IPS-15b (cell line): ENCODE measurements around the gene ZC3H12C.
A peak's percentile ranks its signal among the peaks of the same experiment; 100 is the strongest.

Source experiments
- H3K27me3 ChIP-seq: one replicate; pipeline ENCODE4 v1.6.1; 2013; ENCODE audit warnings: low read length; ENCODE audit not compliant: control insufficient read depth, insufficient read depth
- H3K36me3 ChIP-seq: one replicate; pipeline ENCODE4 v1.6.1; 2013; ENCODE audit warnings: low read length; ENCODE audit not compliant: control insufficient read depth, insufficient read depth
- H3K4me1 ChIP-seq: one replicate; pipeline ENCODE4 v1.6.1; 2013; ENCODE audit warnings: mild to moderate bottlenecking, low read length; ENCODE audit not compliant: control insufficient read depth, insufficient read depth
- H3K4me3 ChIP-seq: one replicate; pipeline ENCODE4 v1.5.1; 2013; ENCODE audit warnings: low read depth, low read length
- H3K9ac ChIP-seq: one replicate; pipeline ENCODE4 v1.6.1; 2013; ENCODE audit warnings: low read depth, mild to moderate bottlenecking, low read length
- H3K9me3 ChIP-seq: one replicate; pipeline ENCODE4 v1.6.1; 2013; ENCODE audit warnings: mild to moderate bottlenecking, low read length; ENCODE audit not compliant: control insufficient read depth, insufficient read depth

Gene ZC3H12C

DNA sequence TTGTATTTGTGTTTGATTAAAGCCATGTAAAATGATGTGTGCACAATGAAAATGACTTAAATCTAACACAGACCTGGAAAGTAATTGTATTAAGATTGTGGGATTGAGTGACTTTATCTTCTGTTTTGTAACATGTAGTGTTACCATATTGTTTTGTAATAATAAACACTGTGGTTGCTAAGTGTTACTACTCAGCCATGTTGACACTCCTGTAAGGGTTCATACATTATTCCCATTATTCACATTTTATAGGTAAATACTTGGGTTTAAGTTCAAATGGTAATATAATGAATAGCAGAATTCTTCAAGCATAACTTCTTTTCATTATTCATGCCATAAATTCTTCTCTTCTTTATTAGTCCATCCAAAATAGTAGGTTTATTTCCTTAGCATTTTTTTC lies 69.0 kb downstream of the ZC3H12C start:
- Histone ChIP-seq H3K9ac (no peak overlapping the region), H3K36me3 (peaks cover 3% of the 10 kb centered on the region), H3K4me3 (no peak overlapping the region), H3K9me3 (no peaks in the 10 kb centered on the region), H3K27me3 (no peaks in the 10 kb centered on the region), H3K4me1 (no peaks in the 10 kb centered on the region)

DNA sequence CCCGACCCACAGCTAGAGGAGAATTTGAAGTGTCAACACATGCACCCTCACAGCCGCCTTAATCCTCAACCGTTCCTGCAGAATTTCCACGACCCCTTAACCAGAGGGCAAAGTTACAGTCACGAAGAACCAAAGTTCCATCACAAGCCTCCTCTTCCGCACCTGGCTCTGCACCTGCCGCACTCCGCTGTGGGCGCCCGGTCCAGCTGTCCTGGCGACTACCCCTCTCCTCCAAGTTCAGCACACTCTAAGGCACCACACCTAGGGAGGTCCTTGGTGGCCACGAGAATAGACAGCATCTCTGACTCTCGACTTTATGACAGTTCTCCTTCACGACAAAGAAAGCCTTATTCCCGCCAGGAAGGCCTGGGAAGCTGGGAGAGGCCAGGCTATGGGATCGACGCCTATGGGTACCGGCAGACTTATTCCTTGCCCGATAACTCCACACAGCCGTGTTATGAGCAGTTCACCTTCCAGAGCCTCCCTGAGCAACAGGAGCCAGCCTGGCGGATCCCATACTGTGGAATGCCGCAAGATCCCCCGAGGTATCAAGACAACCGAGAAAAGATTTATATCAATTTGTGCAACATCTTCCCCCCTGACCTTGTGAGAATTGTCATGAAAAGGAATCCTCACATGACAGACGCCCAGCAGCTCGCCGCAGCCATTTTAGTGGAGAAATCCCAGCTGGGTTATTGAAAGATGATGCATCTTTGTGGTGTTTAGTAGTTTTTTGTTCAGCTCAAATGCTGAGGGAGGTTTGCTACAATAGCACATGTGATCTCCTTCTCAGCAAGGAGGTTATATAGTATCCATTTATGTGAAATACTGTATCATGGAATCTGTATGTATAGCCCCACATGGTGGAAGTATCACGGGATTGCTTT lies 72.1 kb downstream of the ZC3H12C start:
- Histone ChIP-seq H3K36me3 (no peaks in the 10 kb centered on the region), H3K9ac (no peak overlapping the region), H3K9me3 (no peaks in the 10 kb centered on the region), H3K27me3 (no peaks in the 10 kb centered on the region), H3K4me3 (no peak overlapping the region), H3K4me1 (no peaks in the 10 kb centered on the region)

DNA sequence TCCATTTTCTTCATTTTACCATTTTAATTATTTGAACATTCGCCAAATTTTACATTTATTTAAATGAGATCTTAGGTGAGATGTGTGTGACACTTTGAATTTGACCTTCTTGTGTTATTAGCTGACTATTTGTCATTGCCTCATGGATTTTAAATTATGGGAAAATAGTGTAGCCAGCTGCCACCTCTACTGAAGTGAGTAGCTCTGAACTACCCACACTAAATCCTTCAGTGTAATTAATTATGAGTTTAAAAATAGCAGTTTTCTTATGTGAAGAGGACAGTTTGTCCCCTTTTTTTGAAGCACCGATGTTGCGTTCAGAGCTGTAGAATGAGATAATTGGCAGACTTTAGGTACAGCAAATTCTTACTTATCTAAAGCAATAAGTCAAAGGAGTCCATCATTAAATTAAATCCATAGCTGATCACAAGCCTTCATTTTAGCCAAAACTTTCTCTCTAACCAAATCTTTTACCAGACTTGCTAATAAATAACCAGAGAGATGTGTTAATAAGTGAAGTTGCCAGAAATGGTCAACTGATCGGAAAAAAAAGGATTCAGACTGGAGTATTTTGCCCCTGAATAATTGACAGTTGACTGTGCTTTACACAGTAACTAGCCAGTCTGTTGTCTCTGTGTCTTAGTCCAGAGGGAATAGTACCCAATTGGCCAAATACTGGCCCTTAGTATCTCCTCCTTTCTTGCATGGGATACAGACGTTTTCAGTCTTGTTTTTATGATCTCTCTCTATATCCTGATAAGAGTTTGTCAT lies 75.0 kb downstream of the ZC3H12C start:
- Histone ChIP-seq H3K9me3 (no peaks in the 10 kb centered on the region), H3K36me3 (no peaks in the 10 kb centered on the region)

GRCh38 chr11:110169738-110170137 lies 76.5 kb downstream of the ZC3H12C start:
- no peaks in the 10 kb centered on the region for H3K9me3 ChIP-seq
- no peaks in the 10 kb centered on the region for H3K27me3 ChIP-seq
- H3K9ac ChIP-seq: no peak overlapping the region
- peaks cover 20% of the 10 kb centered on the region for H3K4me1 ChIP-seq
- no peak overlapping the region for H3K4me3 ChIP-seq
- no peaks in the 10 kb centered on the region for H3K36me3 ChIP-seq

More for the DNA sequence above, 75.0 kb downstream of the ZC3H12C start:
- no peak overlapping the region for H3K9ac ChIP-seq
- H3K4me1 ChIP-seq: peaks cover 11% of the 10 kb centered on the region
- H3K27me3 ChIP-seq: no peaks in the 10 kb centered on the region
- no peak overlapping the region for H3K4me3 ChIP-seq

DNA sequence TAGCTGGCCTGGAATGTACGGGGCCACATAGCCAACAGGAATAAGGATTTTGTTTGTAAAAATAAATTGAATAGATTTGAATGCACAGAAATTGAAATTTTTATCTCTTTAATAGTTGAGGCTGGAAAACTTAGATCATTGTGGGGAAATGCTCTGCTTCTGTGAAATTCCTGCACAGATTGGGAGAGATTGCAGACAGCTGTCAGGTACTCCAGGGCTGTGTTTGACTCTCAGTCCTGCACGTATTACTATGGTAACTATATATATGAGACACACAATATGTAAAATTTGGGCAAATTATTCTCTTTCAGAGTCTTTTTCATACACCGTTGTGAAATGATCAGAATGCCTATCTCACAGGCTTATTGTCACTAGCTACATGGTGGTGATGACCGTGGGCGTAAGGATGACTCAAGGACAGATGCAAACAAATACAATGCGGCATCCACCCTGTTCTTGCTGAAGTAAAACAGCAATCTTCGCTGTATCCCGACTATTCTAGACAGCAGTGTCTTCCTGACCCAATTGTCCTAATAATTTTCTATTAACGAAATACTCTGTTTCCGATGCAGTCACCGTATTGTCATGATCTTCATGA lies 79.4 kb downstream of the ZC3H12C start:
- H3K9me3 ChIP-seq: no peaks in the 10 kb centered on the region
- H3K4me3 ChIP-seq: no peak overlapping the region
- H3K27me3 ChIP-seq: no peaks in the 10 kb centered on the region
- peaks cover 29% of the 10 kb centered on the region for H3K4me1 ChIP-seq
- H3K36me3 ChIP-seq: no peaks in the 10 kb centered on the region
- H3K9ac ChIP-seq: no peak overlapping the region

DNA sequence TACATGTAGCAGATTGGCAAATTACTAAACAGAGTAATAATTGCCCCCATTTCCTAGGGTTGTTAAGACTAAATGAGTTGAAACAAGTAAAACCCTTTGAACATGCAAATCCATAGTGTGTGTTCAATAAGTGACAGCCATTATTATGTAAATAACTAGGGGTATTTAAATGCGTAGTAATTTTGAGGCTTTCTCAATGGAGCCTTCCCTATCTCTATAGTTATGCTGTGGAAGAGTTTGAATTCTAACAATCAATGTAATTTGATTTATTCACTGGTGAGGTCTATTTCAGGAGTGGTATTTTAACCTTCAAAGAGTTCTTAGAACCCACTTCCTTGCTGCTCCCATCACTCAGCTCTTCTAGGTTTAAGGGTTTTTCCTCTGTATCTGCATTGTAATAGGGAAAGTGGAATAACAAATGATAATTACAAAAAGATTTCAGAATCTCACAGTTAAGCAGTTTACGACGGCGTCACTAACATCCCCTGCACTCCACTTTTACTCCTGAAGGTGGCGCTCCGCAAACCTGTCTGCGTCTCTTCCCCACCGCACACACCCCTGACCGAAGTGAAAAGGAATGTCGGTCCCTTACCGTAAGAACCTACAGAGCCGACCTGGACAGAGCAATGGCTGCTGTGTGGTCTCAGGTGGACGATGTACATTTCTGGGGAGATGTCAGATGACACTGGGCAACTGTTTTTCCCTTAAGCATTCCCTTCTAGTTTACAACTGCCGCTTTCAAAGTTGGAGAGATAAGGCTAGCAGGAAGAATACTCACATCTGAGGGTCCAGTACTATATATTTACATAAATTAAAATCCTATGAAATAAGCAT lies 80.8 kb downstream of the ZC3H12C start:
- H3K36me3 ChIP-seq: no peaks in the 10 kb centered on the region
- peaks cover 29% of the 10 kb centered on the region for H3K4me1 ChIP-seq
- H3K9ac ChIP-seq: no peak overlapping the region
- H3K4me3 ChIP-seq: peak overlapping the region; percentile 14
- no peaks in the 10 kb centered on the region for H3K27me3 ChIP-seq
- no peaks in the 10 kb centered on the region for H3K9me3 ChIP-seq

GRCh38 chr11:110174645-110175310 lies 81.6 kb downstream of the ZC3H12C start:
- H3K4me3 ChIP-seq: peak overlapping the region; percentile 14

DNA sequence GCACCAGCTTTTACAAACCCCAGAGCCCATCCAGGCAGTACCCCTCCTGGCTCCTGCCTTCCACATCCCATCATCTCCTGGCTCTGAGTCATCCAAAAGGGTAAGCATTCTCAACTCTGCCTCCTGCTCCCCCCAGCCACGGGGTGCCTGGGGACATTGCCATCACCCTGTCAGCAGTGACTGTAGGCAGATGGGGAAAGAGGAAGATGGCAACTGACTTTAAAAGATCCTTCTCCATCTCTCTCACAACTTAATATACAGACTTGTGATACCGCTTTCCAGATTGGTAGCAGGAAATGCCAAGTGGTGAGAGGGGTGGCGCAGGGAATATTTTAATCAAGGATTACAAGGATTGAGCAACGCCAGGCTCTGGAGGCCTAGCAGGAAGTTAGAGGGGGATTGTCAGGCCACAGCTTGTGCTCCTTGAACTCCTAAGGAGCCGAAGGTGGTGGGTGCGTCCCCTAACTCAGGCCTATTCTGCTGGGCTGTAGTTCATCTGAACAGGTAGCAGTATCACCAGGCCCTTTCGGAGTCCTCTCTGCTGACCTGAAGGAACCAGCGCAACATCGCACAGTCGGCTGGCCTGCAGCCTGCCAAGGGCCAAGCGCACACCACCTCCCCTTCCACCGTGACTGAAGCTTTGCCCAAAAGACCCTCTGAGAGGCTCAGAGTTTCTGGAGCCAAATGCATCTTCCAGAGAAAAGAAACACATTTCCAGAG lies 83.3 kb downstream of the ZC3H12C start:
- Histone ChIP-seq H3K9me3 (no peaks in the 10 kb centered on the region), H3K9ac (no peak overlapping the region), H3K27me3 (no peaks in the 10 kb centered on the region), H3K4me1 (peaks cover 29% of the 10 kb centered on the region), H3K36me3 (no peaks in the 10 kb centered on the region), H3K4me3 (no peak overlapping the region)

More at GRCh38 chr11:110174645-110175310, 81.6 kb downstream of the ZC3H12C start:
- H3K9ac ChIP-seq: no peak overlapping the region
- H3K27me3 ChIP-seq: no peaks in the 10 kb centered on the region
- no peaks in the 10 kb centered on the region for H3K9me3 ChIP-seq
- H3K4me1 ChIP-seq: peaks cover 29% of the 10 kb centered on the region
- no peaks in the 10 kb centered on the region for H3K36me3 ChIP-seq

- H3K36me3 ChIP-seq: no peaks in the 10 kb centered on the region
- H3K4me3 ChIP-seq: no peak overlapping the region
- no peak overlapping the region for H3K9ac ChIP-seq
- H3K9me3 ChIP-seq: no peaks in the 10 kb centered on the region
- no peaks in the 10 kb centered on the region for H3K27me3 ChIP-seq
- peaks cover 29% of the 10 kb centered on the region for H3K4me1 ChIP-seq
Observed at GRCh38 chr11:110177086-110177456, 83.9 kb downstream of the ZC3H12C start.

GRCh38 chr11:110179064-110179463 lies 85.9 kb downstream of the ZC3H12C start:
- Histone ChIP-seq H3K36me3 (no peaks in the 10 kb centered on the region), H3K9me3 (no peaks in the 10 kb centered on the region), H3K4me1 (peaks cover 14% of the 10 kb centered on the region), H3K27me3 (no peaks in the 10 kb centered on the region), H3K9ac (no peak overlapping the region), H3K4me3 (no peak overlapping the region)
